Thyroid gland (tissue), 4 donors: Measurements from ENCODE around the gene KRTAP9-7.

Experiments
- CTCF ChIP-seq, 6 experiments: fragments of 200-600 bp in 3 of 6; fragments of 450-650 bp in 3 of 6; sonication (generic) in 3 of 6; IDR thresholded peaks; one replicate each; pipeline ENCODE4 v1.5.1; 2016 to 2019; ENCODE audit warnings: antibody characterized with exemption in 6 of 6, mild to moderate bottlenecking in 2 of 6, inconsistent platforms in 1 of 6, moderate library complexity in 1 of 6
- POLR2A ChIP-seq, 2 donors: fragments of 450-650 bp; IDR thresholded peaks; one replicate each; pipeline ENCODE4 v1.6.1; 2017; ENCODE audit warnings: antibody characterized with exemption in 2 of 2, mild to moderate bottlenecking in 2 of 2, moderate library complexity in 1 of 2

GRCh38 chr17:41284546-41284945 lies 9.0 kb downstream of the KRTAP9-7 start:
- no peak for TF ChIP-seq POLR2A (IDR thresholded peaks at IDR 0.05)
- TF ChIP-seq CTCF (IDR thresholded peaks at IDR 0.05), result no peak
